Left lung (tissue), 10 donors: ENCODE data around the gene ZNRF1. TPM values are rescaled to one million over a fixed set of nuclear protein-coding genes. Genes with fewer than 3 reads are reported as not detected.
A peak's percentile ranks its signal among the peaks of the same experiment; 100 is the strongest.
"Not testable (repeated sequence)": the region's sequence is repeated elsewhere in the genome, so short reads cannot be mapped to it uniquely, and the experiment has no call there.

ENCODE experiments used
- ATAC-seq: fragments of 200-7000 bp; cut with Tn5 transposase; one replicate; pipeline ENCODE4 v1.9.1; 2020; ENCODE audit warnings: moderate library complexity
- DNase-seq, 4 donors: peaks; one replicate each; pipeline ENCODE4 v3.0.0-alpha.2; 2013 to 2020
- H3K27ac ChIP-seq, 2 donors: fragments of 200-600 bp; sonication (generic) in 1 of 2; one replicate each; pipeline versions ENCODE4 v1.5.0 to v1.8.0; 2020 to 2021
- H3K27me3 ChIP-seq, 2 donors: fragments of 200-600 bp; sonication (generic) in 1 of 2; one replicate each; pipeline versions ENCODE4 v1.5.0 to v1.8.0; 2020 to 2021
- H3K36me3 ChIP-seq, 2 donors: fragments of 200-600 bp; sonication (generic) in 1 of 2; one replicate each; pipeline versions ENCODE4 v1.5.0 to v1.8.0; 2020 to 2021
- H3K4me1 ChIP-seq, 2 donors: fragments of 200-600 bp; one replicate each; pipeline ENCODE4 v1.8.0; 2021
- H3K4me3 ChIP-seq, 2 donors: fragments of 200-600 bp; sonication (generic) in 1 of 2; one replicate each; pipeline versions ENCODE4 v1.5.0 to v1.8.0; 2020 to 2021; ENCODE audit warnings: mild to moderate bottlenecking in 1 of 2
- H3K9me3 ChIP-seq, 2 donors: fragments of 200-600 bp; sonication (generic) in 1 of 2; one replicate each; pipeline versions ENCODE4 v1.5.0 to v1.8.0; 2020 to 2021
- CTCF ChIP-seq, 2 donors: fragments of 200-600 bp; sonication (generic) in 1 of 2; IDR thresholded peaks; one replicate each; pipeline versions ENCODE4 v1.5.0 to v1.8.0; 2021; ENCODE audit warnings: antibody characterized with exemption in 2 of 2
- intact Hi-C, 2 donors: fragments of 100-400 bp; cut with DNase I; formaldehyde crosslinking; loops; one replicate each; pipeline versions ENCODE4 v1.11.2 to v1.14.2; 2022
- polyA plus RNA-seq, 6 donors: library from polyadenylated mRNA; unstranded; fragments of 120-200 nt; gene quantifications; one replicate each; pipeline ENCODE4 v1.2.1, GENCODE V29; 2013; ENCODE audit not compliant: insufficient read length in 6 of 6
- total RNA-seq, 2 donors: library from RNA; stranded (reverse); fragmentation: NEBNext Ultra II Directional; extraction: Animal tissue kit (Norgen Biotek cat#: 25700); gene quantifications; one replicate each; pipeline ENCODE4 v1.2.1, GENCODE V29; 2021
- donor health status: DM: no; HTN: yes; CAD: no.
- donor health status: DM: no; HTN: no; CAD: no.

Gene ZNRF1
- total and polyA plus RNA-seq, 8 donors, result 24.3 to 60.8 (median 46.5) TPM

GRCh38 chr16:75025761-75026160 is 26.9 kb downstream of the ZNRF1 start:
- Histone ChIP-seq H3K27me3 (no peaks in the 10 kb centered on the region), H3K36me3 (no peaks in the 10 kb centered on the region), H3K4me3 (no peak overlapping the region), H3K27ac (peak overlapping the region; percentile 60 to 80), H3K4me1 (peaks cover 0 to 37% of the 10 kb centered on the region in 2 donors), H3K9me3 (peaks cover 0 to 7% of the 10 kb centered on the region in 2 donors)
- no peak for TF ChIP-seq CTCF (IDR thresholded peaks at IDR 0.05)
- peak; percentile 16 for ATAC-seq
- peak in 1 of 4 donors; percentile 35 for DNase-seq
- intact Hi-C loops, result no loop called here

GRCh38 chr16:75026239-75026891 is 27.5 kb downstream of the ZNRF1 start:
- peak; percentile 84 for ATAC-seq
- peak in 2 of 4 donors; percentile 84 to 90 for DNase-seq
- intact Hi-C loops, result not testable (repeated sequence)

GRCh38 chr16:75026892-75027391 is 28.1 kb downstream of the ZNRF1 start:
- no peaks in the 10 kb centered on the region for H3K9me3 ChIP-seq
- intact Hi-C loops, result no loop called here
- DNase-seq, result no peak
- H3K4me3 ChIP-seq, result no peak overlapping the region
- H3K36me3 ChIP-seq, result no peaks in the 10 kb centered on the region
- H3K27ac ChIP-seq, result peak overlapping the region; percentile 60 to 80
- no peak for TF ChIP-seq CTCF (IDR thresholded peaks at IDR 0.05)
- H3K27me3 ChIP-seq, result no peaks in the 10 kb centered on the region
- no peak for ATAC-seq
- peaks cover 0 to 37% of the 10 kb centered on the region in 2 donors for H3K4me1 ChIP-seq

More at GRCh38 chr16:75026239-75026891, 27.5 kb downstream of the ZNRF1 start:
- H3K4me1 ChIP-seq, result peaks cover 0 to 37% of the 10 kb centered on the region in 2 donors
- H3K9me3 ChIP-seq, H3K4me3 ChIP-seq, H3K27me3 ChIP-seq, H3K36me3 ChIP-seq: not testable (repeated sequence)
- H3K27ac ChIP-seq, result peak overlapping the region; percentile 60 to 80

- no peaks in the 10 kb centered on the region for H3K27me3 ChIP-seq
- no peaks in the 10 kb centered on the region for H3K36me3 ChIP-seq
- H3K27ac ChIP-seq, result peak overlapping the region in 1 of 2 donors; percentile 80
- ATAC-seq, result no peak
- intact Hi-C loops, result no loop called here
- peaks cover 0 to 37% of the 10 kb centered on the region in 2 donors for H3K4me1 ChIP-seq
- no peaks in the 10 kb centered on the region for H3K9me3 ChIP-seq
- DNase-seq, result no peak
- TF ChIP-seq CTCF (IDR thresholded peaks at IDR 0.05), result no peak
- no peak overlapping the region for H3K4me3 ChIP-seq
Measured at GRCh38 chr16:75027520-75028300, 28.9 kb downstream of the ZNRF1 start.

GRCh38 chr16:75028544-75029135 is 29.8 kb downstream of the ZNRF1 start:
- Histone ChIP-seq H3K36me3 (no peaks in the 10 kb centered on the region), H3K27ac (no peak overlapping the region), H3K4me3 (no peak overlapping the region), H3K4me1 (peaks cover 0 to 37% of the 10 kb centered on the region in 2 donors), H3K9me3 (no peaks in the 10 kb centered on the region), H3K27me3 (no peaks in the 10 kb centered on the region)
- ATAC-seq (no peak), DNase-seq (no peak)
- intact Hi-C loops, result no loop called here
- no peak for TF ChIP-seq CTCF (IDR thresholded peaks at IDR 0.05)
